SK-N-MC (cell line): ENCODE results near the gene LAMC2.
"Not testable (repeated sequence)": the region's sequence is repeated elsewhere in the genome, so short reads cannot be mapped to it uniquely, and the experiment has no call there.

Experiments used
- DNase-seq: peaks from one replicate; pipeline ENCODE4 v3.0.0-alpha.2; 2011; ENCODE audit warnings: low read depth, low spot score
- H3K27ac ChIP-seq: fragments of 200-600 bp; sonication (generic); 2 replicates; pipeline ENCODE4 v1.5.1; 2016; ENCODE audit warnings: mixed run types
- H3K36me3 ChIP-seq: fragments of 200-600 bp; sonication (generic); 2 replicates; pipeline ENCODE4 v1.6.1; 2017; ENCODE audit warnings: antibody characterized with exemption, low read length, mixed read lengths; ENCODE audit not compliant: insufficient read depth
- H3K4me3 ChIP-seq: fragments of 200-600 bp; sonication (generic); 2 replicates; pipeline ENCODE4 v1.5.1; 2016
- H3K9ac ChIP-seq: fragments of 200-600 bp; sonication (generic); 2 replicates; pipeline ENCODE4 v1.8.0; 2017; ENCODE audit warnings: mixed run types, mixed read lengths; ENCODE audit not compliant: insufficient read length
- H3K9me3 ChIP-seq: fragments of 200-600 bp; sonication (generic); 2 replicates; pipeline ENCODE4 v1.6.1; 2017; ENCODE audit warnings: low read depth, mild to moderate bottlenecking, antibody characterized with exemption, low read length, moderate library complexity, mixed read lengths
- EZH2 ChIP-seq: fragments of 200-600 bp; sonication (generic); IDR thresholded peaks from one replicate; pipeline ENCODE4 v1.6.1; 2017; ENCODE audit warnings: antibody characterized with exemption
- FOXP2 ChIP-seq: optimal IDR thresholded peaks from 2 replicates; pipeline ENCODE3; 2011; ENCODE audit warnings: mild to moderate bottlenecking, moderate library complexity; ENCODE audit not compliant: insufficient read depth; ENCODE audit errors: extremely low read length, control extremely low read depth
- POLR2AphosphoS5 ChIP-seq: IDR thresholded peaks from 2 replicates; pipeline ENCODE4 v1.6.1; 2012; ENCODE audit warnings: mild to moderate bottlenecking, low read depth, low read length, borderline replicate concordance

Gene LAMC2

GRCh38 chr1:183239793-183240525 lies 53.9 kb downstream of the LAMC2 start:
- no peaks in the 10 kb centered on the region for H3K36me3 ChIP-seq
- no peak overlapping the region for H3K27ac ChIP-seq
- no peak overlapping the region for H3K9ac ChIP-seq
- TF ChIP-seq FOXP2, result no peak
- TF ChIP-seq POLR2AphosphoS5, result no peak
- no peak for TF ChIP-seq EZH2
- DNase-seq, result no peak
- H3K4me3 ChIP-seq, result no peak overlapping the region
- H3K9me3 ChIP-seq, result no peaks in the 10 kb centered on the region

DNA sequence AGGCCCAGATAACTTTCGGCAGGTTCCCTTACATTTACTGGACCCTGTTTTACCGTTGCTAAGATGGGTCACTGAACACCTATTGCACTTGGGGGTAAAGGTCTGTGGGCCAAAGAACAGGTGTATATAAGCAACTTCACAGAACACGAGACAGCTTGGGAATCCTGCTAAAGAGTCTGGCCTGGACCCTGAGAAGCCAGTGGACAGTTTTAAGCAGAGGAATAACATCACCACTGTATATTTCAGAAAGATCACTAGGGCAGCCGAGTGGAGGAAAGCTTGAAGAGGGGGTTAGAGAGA lies 54.4 kb downstream of the LAMC2 start:
- no peaks in the 10 kb centered on the region for H3K9me3 ChIP-seq
- DNase-seq, result no peak
- no peak overlapping the region for H3K9ac ChIP-seq
- no peaks in the 10 kb centered on the region for H3K36me3 ChIP-seq
- TF ChIP-seq EZH2, result no peak
- H3K27ac ChIP-seq, result no peak overlapping the region
- no peak overlapping the region for H3K4me3 ChIP-seq

- H3K9me3 ChIP-seq, DNase-seq, H3K36me3 ChIP-seq, H3K9ac ChIP-seq, H3K27ac ChIP-seq, H3K4me3 ChIP-seq: not testable (repeated sequence)
Observed at GRCh38 chr1:183240853-183241252, 54.8 kb downstream of the LAMC2 start.

DNA sequence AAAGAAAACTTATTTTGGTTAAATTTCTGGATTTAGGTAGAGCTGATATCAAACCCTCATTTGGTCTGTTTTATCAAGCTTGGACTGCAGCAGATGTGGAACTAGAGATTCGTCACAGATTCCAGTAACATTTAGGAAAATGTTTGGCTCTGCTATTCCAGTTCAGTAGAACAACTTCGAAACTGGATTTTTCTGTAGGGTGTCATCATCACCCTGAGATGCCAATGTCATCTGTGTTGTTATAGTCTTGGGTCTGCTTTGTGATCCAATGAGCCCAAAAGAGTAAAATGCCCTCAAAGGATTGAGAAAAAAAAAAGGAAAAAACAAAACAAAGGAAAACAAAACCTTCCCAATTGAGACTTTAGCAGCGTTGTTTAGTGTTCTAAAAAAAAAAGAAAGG lies 55.4 kb downstream of the LAMC2 start:
- Histone ChIP-seq H3K36me3 (no peaks in the 10 kb centered on the region), H3K4me3 (no peak overlapping the region), H3K27ac (no peak overlapping the region), H3K9ac (no peak overlapping the region), H3K9me3 (no peaks in the 10 kb centered on the region)
- TF ChIP-seq POLR2AphosphoS5, result no peak
- TF ChIP-seq EZH2, result no peak
- TF ChIP-seq FOXP2, result no peak
- no peak for DNase-seq

- Histone ChIP-seq H3K9ac (no peak overlapping the region), H3K4me3 (no peak overlapping the region), H3K36me3 (no peaks in the 10 kb centered on the region), H3K27ac (no peak overlapping the region), H3K9me3 (no peaks in the 10 kb centered on the region)
- DNase-seq, result no peak
- TF ChIP-seq EZH2 (no peak), FOXP2 (no peak), POLR2AphosphoS5 (no peak)
Observed at GRCh38 chr1:183242556-183242955, 56.5 kb downstream of the LAMC2 start.

DNA sequence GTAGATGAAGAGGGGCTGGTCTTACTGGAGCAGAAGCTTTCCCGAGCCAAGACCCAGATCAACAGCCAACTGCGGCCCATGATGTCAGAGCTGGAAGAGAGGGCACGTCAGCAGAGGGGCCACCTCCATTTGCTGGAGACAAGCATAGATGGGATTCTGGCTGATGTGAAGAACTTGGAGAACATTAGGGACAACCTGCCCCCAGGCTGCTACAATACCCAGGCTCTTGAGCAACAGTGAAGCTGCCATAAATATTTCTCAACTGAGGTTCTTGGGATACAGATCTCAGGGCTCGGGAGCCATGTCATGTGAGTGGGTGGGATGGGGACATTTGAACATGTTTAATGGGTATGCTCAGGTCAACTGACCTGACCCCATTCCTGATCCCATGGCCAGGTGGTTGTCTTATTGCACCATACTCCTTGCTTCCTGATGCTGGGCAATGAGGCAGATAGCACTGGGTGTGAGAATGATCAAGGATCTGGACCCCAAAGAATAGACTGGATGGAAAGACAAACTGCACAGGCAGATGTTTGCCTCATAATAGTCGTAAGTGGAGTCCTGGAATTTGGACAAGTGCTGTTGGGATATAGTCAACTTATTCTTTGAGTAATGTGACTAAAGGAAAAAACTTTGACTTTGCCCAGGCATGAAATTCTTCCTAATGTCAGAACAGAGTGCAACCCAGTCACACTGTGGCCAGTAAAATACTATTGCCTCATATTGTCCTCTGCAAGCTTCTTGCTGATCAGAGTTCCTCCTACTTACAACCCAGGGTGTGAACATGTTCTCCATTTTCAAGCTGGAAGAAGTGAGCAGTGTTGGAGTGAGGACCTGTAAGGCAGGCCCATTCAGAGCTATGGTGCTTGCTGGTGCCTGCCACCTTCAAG lies 57.3 kb downstream of the LAMC2 start:
- DNase-seq, result no peak
- no peak for TF ChIP-seq EZH2
- no peak for TF ChIP-seq FOXP2
- no peak for TF ChIP-seq POLR2AphosphoS5
- no peaks in the 10 kb centered on the region for H3K9me3 ChIP-seq
- no peaks in the 10 kb centered on the region for H3K36me3 ChIP-seq
- H3K4me3 ChIP-seq, result no peak overlapping the region
- H3K9ac ChIP-seq, result no peak overlapping the region
- no peak overlapping the region for H3K27ac ChIP-seq

- Histone ChIP-seq H3K36me3 (no peaks in the 10 kb centered on the region), H3K9me3 (no peaks in the 10 kb centered on the region), H3K27ac (no peak overlapping the region), H3K4me3 (no peak overlapping the region), H3K9ac (no peak overlapping the region)
- DNase-seq, result peak; percentile 84
- TF ChIP-seq FOXP2 (peak; percentile 94), EZH2 (no peak)
Observed at GRCh38 chr1:183244466-183244865, 58.4 kb downstream of the LAMC2 start.

DNA sequence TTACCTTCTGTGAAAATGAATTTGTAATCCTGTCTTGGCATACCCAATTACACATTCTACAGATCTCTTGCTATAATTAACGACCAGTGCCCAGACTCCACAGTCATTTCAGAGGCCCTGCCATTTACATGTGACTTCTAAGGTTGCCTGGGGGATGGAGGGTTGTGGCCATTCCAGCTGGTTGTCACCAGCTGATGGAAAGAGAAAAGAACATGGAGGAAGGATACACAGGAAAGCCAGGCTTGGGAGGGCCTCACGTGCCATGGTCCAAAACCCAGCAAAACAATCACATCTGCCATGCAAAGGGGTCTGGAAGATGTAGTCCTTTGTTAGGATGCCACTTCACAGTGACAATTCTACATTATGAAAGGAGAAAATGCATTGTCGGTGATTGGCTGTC lies 59.3 kb downstream of the LAMC2 start:
- no peaks in the 10 kb centered on the region for H3K36me3 ChIP-seq
- H3K9me3 ChIP-seq, result no peaks in the 10 kb centered on the region
- no peak for DNase-seq

DNA sequence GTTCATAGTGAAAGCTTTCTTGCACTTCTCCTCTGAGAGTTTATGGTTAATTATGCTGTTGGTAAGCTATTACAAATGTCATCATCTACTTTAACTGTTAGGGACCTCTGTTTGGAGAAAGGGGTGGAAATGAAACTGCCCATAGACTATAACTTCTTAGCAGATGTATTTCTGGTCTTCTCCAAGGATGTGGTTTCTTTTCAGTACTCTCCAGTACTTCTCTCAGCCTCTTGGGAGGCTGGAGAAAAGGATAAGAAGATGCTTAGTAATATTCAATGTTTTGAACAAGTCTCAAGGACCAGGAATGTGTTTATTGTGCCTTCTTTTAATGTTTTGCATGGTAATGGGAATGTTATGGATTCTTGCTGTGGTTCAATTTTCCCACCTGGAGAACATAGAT lies 60.4 kb downstream of the LAMC2 start:
- H3K9ac ChIP-seq, result no peak overlapping the region
- H3K36me3 ChIP-seq, result no peaks in the 10 kb centered on the region
- H3K9me3 ChIP-seq, result no peaks in the 10 kb centered on the region
- DNase-seq, result no peak
- H3K4me3 ChIP-seq, result no peak overlapping the region
- H3K27ac ChIP-seq, result no peak overlapping the region
- TF ChIP-seq EZH2 (no peak), FOXP2 (no peak), POLR2AphosphoS5 (no peak)

More for the DNA sequence above, 59.3 kb downstream of the LAMC2 start:
- TF ChIP-seq EZH2 (no peak), POLR2AphosphoS5 (no peak), FOXP2 (no peak)
- no peak overlapping the region for H3K9ac ChIP-seq
- no peak overlapping the region for H3K27ac ChIP-seq
- H3K4me3 ChIP-seq, result no peak overlapping the region
